Stimulated activated CD4-positive, alpha-beta T cell treated with anti-CD3 and anti-CD28 coated beads, TNF-alpha, amount 100 ng/mL, for 48 hours (primary cell): ENCODE data around the gene NFIX.

Experiments
- DNase-seq, 3 donors: peaks; one replicate each; pipeline ENCODE4 v3.0.0-alpha.2; 2020; ENCODE audit warnings: low read depth in 3 of 3

Gene NFIX

GRCh38 chr19:13008926-13009787 is 13.9 kb downstream of the NFIX start:
- no peak for DNase-seq

GRCh38 chr19:13010038-13010991 is 15.0 kb downstream of the NFIX start:
- DNase-seq, result no peak

GRCh38 chr19:13010992-13011652 is 15.8 kb downstream of the NFIX start:
- DNase-seq, result no peak

- DNase-seq, result no peak
Observed at GRCh38 chr19:13011653-13012389, 16.5 kb downstream of the NFIX start.

- DNase-seq, result no peak
Observed at GRCh38 chr19:13012390-13012689, 17.1 kb downstream of the NFIX start.

GRCh38 chr19:13012690-13013608 is 17.7 kb downstream of the NFIX start:
- DNase-seq, result no peak

- no peak for DNase-seq
Observed at GRCh38 chr19:13013649-13014048, 18.4 kb downstream of the NFIX start.

- DNase-seq, result no peak
Observed at GRCh38 chr19:13014101-13014920, 19.0 kb downstream of the NFIX start.

GRCh38 chr19:13014921-13015280 is 19.6 kb downstream of the NFIX start:
- no peak for DNase-seq

- no peak for DNase-seq
Observed at GRCh38 chr19:13015361-13016223, 20.3 kb downstream of the NFIX start.

GRCh38 chr19:13016245-13016627 is 21.0 kb downstream of the NFIX start:
- DNase-seq, result no peak

GRCh38 chr19:13016628-13017305 is 21.5 kb downstream of the NFIX start:
- no peak for DNase-seq

- DNase-seq, result no peak
Observed at GRCh38 chr19:13017306-13018034, 22.2 kb downstream of the NFIX start.

- DNase-seq, result no peak
Observed at GRCh38 chr19:13018035-13018914, 23.0 kb downstream of the NFIX start.

- no peak for DNase-seq
Observed at GRCh38 chr19:13019332-13019731, 24.1 kb downstream of the NFIX start.

- DNase-seq, result no peak
Observed at GRCh38 chr19:13020002-13020414, 24.7 kb downstream of the NFIX start.
